HL-60 (cell line): ENCODE measurements around the gene FTCDNL1.

Experiments used
- DNase-seq, 2 experiments: peaks; one replicate each; pipeline ENCODE4 v3.0.0-alpha.2; 2010 to 2020; ENCODE audit warnings: low read depth in 1 of 2, low spot score in 1 of 2
- H3K27ac ChIP-seq: fragments of 250-450 bp; sonication (Bioruptor Pico); replicated peaks from 2 replicates; pipeline ENCODE4 v1.5.1; 2020; ENCODE audit warnings: mild to moderate bottlenecking, moderate library complexity
- H3K27me3 ChIP-seq: fragments of 250-450 bp; sonication (Bioruptor Pico); 2 replicates; pipeline ENCODE4 v1.5.1; 2021; ENCODE audit warnings: mild to moderate bottlenecking, moderate library complexity; ENCODE audit not compliant: insufficient read depth, poor library complexity, severe bottlenecking
- H3K4me3 ChIP-seq: replicated peaks from 2 replicates; pipeline ENCODE4 v1.5.1; 2011; ENCODE audit warnings: mild to moderate bottlenecking, control low read depth, low read length; ENCODE audit not compliant: insufficient read depth
- GABPA ChIP-seq: IDR thresholded peaks from 2 replicates; pipeline ENCODE4 v1.6.1; 2012; ENCODE audit warnings: low read depth
- POLR2AphosphoS5 ChIP-seq: IDR thresholded peaks from 2 replicates; pipeline ENCODE4 v1.6.1; 2012; ENCODE audit warnings: low read depth
- SPI1 ChIP-seq: IDR thresholded peaks from 2 replicates; pipeline ENCODE4 v1.6.1; 2012; ENCODE audit warnings: low read depth, mild to moderate bottlenecking, borderline replicate concordance
- TF ChIP-seq, protein P1 (sequence below): IDR thresholded peaks from 2 replicates; pipeline ENCODE4 v1.6.1; 2012; ENCODE audit warnings: low read depth; ENCODE audit not compliant: insufficient replicate concordance
- TF ChIP-seq, protein P2 (sequence below): IDR thresholded peaks from one replicate; pipeline ENCODE4 v1.5.1; 2011; ENCODE audit warnings: low read length, control low read depth, inconsistent platforms; ENCODE audit not compliant: insufficient read depth

The FTCDNL1 gene

GRCh38 chr2:199847181-199847864, 3.7 kb downstream of the FTCDNL1 start:
- peak in 1 of 2 experiments; percentile 16 for DNase-seq
- Histone ChIP-seq H3K4me3 (no peak overlapping the region), H3K27ac (peak overlapping the region; percentile 44), H3K27me3 (no peaks in the 10 kb centered on the region)
- 0 out of 2 replicates have a peak, but pooled peaks have one; percentile 4 for TF ChIP-seq SPI1
- TF ChIP-seq, protein P1, sequence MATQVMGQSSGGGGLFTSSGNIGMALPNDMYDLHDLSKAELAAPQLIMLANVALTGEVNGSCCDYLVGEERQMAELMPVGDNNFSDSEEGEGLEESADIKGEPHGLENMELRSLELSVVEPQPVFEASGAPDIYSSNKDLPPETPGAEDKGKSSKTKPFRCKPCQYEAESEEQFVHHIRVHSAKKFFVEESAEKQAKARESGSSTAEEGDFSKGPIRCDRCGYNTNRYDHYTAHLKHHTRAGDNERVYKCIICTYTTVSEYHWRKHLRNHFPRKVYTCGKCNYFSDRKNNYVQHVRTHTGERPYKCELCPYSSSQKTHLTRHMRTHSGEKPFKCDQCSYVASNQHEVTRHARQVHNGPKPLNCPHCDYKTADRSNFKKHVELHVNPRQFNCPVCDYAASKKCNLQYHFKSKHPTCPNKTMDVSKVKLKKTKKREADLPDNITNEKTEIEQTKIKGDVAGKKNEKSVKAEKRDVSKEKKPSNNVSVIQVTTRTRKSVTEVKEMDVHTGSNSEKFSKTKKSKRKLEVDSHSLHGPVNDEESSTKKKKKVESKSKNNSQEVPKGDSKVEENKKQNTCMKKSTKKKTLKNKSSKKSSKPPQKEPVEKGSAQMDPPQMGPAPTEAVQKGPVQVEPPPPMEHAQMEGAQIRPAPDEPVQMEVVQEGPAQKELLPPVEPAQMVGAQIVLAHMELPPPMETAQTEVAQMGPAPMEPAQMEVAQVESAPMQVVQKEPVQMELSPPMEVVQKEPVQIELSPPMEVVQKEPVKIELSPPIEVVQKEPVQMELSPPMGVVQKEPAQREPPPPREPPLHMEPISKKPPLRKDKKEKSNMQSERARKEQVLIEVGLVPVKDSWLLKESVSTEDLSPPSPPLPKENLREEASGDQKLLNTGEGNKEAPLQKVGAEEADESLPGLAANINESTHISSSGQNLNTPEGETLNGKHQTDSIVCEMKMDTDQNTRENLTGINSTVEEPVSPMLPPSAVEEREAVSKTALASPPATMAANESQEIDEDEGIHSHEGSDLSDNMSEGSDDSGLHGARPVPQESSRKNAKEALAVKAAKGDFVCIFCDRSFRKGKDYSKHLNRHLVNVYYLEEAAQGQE, result no peak

DNA sequence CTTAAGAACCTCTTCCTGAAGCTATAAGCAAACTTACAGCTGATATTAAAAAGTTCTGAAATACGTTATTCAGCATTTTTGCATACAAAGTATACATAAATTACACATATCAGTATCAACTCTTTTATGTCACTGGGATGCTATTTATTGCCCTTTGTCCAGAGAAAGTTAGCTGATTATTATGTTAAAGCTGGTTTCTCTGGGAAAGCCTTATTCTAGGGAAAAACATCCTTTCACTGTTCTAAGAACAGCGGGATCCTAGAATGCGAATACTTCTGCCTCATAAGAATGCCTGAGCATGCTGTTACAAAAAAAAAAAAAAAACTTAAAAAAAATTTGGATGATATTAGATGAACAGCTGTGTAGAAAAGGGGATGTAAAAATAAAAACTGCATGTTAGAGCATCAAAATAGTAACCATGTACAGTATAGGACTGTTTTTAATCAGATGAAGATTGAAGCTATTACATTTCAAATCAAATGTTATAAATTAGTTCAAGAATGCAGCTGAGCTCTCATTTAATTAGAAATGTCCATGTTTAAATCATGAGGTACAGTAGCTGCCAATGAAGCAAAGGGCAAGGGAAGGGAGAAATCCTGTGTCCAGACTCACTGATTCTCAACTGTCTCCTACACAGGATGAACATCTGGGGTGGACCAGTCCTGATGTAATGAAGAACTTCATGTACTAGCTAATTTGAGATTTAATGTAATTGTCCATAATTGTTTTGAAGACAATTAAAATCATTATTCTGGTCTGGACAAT, 8.2 kb downstream of the FTCDNL1 start:
- Histone ChIP-seq H3K4me3 (no peak overlapping the region), H3K27ac (no peak overlapping the region), H3K27me3 (no peaks in the 10 kb centered on the region)
- no peak for TF ChIP-seq POLR2AphosphoS5
- TF ChIP-seq SPI1, result no peak
- TF ChIP-seq, protein P2, sequence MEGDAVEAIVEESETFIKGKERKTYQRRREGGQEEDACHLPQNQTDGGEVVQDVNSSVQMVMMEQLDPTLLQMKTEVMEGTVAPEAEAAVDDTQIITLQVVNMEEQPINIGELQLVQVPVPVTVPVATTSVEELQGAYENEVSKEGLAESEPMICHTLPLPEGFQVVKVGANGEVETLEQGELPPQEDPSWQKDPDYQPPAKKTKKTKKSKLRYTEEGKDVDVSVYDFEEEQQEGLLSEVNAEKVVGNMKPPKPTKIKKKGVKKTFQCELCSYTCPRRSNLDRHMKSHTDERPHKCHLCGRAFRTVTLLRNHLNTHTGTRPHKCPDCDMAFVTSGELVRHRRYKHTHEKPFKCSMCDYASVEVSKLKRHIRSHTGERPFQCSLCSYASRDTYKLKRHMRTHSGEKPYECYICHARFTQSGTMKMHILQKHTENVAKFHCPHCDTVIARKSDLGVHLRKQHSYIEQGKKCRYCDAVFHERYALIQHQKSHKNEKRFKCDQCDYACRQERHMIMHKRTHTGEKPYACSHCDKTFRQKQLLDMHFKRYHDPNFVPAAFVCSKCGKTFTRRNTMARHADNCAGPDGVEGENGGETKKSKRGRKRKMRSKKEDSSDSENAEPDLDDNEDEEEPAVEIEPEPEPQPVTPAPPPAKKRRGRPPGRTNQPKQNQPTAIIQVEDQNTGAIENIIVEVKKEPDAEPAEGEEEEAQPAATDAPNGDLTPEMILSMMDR, result no peak
- TF ChIP-seq GABPA, result no peak
- TF ChIP-seq, protein P1, result no peak
- DNase-seq, result no peak

GRCh38 chr2:199841409-199841808, 9.6 kb downstream of the FTCDNL1 start:
- no peak overlapping the region for H3K27ac ChIP-seq
- H3K4me3 ChIP-seq, result no peak overlapping the region
- no peaks in the 10 kb centered on the region for H3K27me3 ChIP-seq
- no peak for DNase-seq
- TF ChIP-seq GABPA (no peak), POLR2AphosphoS5 (no peak), SPI1 (no peak)
- TF ChIP-seq, protein P2, result no peak
- TF ChIP-seq, protein P1, result no peak
